GM12873 (cell line): Measurements from ENCODE around the gene NQO2.

Experiments
- TF ChIP-seq, protein P1 (sequence below): IDR thresholded peaks from 2 replicates; pipeline ENCODE4 v1.5.1; 2012; ENCODE audit warnings: low read depth, mild to moderate bottlenecking, moderate library complexity, low read length, control low read depth; ENCODE audit not compliant: insufficient read depth; ENCODE audit errors: missing control alignments

NQO2 gene

DNA sequence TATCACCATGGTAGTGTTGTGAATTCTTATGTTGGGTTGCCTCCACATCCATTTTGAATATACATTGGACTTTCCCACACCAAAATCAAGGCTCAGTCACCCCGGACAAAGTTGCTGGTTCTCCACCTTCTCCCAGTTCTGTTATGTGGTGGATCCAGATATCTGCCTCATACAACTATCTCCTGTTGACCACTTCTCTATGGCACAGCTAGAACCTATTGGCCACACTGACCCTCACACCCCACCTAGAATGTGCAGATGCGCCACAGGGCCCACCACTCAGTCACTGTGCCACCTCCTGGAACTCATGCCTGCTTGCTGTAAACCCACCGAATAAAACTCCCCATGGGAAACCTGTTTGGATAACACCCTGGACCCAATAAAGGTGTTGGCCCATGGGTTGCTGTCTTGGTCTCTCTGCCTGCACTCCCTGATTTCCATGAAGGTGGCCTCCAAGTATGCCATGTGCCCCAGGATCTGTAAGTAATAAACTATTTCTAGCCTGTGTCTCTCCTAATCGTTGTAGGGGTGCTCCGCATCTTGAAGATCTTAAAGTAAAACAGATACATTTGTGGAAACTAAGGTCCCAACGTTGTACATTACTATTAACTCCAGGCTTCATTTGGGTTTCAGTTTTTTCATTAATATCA, 7.2 kb upstream of the NQO2 start:
- TF ChIP-seq, protein P1, sequence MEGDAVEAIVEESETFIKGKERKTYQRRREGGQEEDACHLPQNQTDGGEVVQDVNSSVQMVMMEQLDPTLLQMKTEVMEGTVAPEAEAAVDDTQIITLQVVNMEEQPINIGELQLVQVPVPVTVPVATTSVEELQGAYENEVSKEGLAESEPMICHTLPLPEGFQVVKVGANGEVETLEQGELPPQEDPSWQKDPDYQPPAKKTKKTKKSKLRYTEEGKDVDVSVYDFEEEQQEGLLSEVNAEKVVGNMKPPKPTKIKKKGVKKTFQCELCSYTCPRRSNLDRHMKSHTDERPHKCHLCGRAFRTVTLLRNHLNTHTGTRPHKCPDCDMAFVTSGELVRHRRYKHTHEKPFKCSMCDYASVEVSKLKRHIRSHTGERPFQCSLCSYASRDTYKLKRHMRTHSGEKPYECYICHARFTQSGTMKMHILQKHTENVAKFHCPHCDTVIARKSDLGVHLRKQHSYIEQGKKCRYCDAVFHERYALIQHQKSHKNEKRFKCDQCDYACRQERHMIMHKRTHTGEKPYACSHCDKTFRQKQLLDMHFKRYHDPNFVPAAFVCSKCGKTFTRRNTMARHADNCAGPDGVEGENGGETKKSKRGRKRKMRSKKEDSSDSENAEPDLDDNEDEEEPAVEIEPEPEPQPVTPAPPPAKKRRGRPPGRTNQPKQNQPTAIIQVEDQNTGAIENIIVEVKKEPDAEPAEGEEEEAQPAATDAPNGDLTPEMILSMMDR, result no peak

DNA sequence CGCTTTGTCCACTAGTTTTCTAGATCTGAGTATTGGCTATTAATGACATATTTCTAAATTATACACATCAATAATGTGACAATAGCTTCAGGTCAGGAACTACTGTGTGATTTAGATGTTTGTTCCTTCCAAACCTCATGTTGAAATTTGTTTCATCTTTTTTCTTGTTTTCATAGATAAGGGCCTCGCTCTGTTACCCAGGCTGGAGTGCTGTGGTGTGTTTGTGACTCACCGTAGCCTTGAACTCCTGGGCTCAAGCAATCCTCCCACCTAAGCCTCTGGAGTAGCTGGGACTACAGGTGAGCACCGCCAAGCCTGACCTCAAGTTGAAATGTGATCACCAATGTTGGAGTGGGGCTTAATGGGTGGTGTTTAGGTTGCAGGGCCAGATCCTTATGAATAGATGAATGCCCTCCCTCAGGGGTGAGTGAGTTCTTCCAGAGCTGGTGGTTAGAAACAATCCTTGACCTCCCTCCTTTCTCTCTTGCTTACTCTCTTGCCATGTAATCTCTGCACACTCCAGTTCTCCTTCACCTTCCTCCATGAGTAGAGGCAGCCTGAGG, 5.9 kb upstream of the NQO2 start:
- TF ChIP-seq, protein P1, result no peak

DNA sequence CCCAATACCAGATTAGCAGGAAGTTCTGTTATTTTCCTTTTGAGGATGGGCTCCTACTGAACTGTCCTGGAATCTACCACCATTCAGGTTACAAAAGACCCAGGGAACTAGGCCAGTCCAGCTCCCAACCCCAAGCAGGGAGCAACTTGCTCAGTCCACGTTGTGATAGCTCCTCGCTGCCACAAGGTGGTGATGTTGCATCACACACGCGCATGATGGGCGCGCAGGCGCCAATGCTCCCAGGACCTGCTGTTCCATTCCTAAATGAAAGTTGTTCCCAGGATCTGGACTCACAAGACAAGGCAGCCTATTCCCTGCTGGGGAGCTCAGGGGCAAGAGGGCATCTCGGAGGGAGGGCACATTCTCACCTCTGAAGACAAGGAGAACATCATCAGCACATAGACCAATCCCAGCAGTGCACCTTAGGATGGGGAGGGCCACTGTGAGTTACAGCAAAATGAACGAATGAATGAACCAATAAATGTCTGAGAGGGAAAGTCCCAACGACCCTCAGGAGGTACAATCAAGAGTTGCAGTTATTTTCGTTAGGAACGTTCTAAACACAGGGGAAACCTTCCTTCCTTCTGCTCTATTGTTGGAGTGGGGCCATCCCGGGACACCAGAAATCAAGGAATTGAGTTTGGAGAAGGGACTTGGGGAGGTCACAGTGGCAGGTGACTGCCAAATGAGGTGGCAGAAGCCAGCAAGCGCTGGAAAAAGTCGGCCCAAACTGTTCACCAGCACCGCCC, 1.3 kb upstream of the NQO2 start:
- TF ChIP-seq, protein P1, result peak; percentile 58

DNA sequence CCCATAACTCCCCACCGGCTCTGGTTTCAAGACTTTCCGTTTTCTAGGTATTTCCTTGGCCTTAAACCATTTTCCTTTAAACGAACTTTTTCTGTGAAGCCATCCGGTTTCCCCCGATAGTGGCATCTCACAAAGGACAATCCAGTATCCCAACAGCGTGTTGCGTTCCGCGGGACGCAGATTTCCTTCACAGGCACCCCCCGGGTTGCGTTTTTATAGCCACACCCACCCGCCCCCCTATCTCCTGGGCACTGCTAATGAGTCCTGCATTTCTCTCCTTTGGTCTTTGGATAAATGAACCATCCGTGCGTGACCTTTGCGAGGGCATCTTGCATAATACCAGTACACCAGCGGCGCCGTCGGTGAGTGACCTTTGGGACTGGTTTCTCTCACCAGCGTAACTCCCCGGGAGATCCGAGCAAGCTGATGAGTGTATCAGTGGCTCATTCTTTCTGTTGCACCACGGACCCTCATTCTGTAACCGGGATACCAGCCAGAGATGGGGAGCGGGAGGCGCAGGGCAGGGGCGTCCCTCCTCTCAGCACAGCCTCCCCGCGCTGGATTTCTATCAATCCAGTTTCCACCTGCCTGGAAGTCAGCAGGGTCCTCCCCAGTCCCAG, 586 bp upstream of the NQO2 start:
- TF ChIP-seq, protein P1, result no peak

DNA sequence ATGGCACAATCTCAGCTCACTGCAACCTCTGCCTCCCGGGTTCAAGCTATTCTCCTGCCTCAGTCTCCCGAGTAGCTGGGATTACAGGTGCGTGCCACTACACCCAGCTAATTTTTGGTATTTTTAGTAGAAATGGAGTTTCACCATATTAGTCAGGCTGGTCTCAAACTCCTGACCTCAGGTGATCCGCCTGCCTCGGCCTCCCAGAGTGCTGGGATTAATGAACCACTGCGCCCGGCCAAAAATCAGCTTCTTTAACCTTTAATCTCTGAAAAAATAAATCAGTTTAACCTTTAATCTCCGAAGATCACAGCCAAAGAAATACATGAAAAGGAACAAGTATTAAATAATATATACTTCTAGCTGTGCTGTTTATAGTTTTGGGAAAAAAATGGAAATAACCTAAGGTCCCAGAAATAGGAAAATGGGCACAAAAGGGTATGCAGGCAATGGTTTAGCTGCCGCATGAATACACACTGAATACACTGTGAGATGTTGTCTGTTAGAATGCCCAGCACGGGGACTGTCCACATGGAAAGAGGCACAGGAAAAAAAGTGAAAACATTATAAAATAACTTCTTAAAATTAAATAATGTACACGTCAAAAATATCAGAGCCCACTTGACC, 1.6 kb downstream of the NQO2 start:
- TF ChIP-seq, protein P1, result no peak

DNA sequence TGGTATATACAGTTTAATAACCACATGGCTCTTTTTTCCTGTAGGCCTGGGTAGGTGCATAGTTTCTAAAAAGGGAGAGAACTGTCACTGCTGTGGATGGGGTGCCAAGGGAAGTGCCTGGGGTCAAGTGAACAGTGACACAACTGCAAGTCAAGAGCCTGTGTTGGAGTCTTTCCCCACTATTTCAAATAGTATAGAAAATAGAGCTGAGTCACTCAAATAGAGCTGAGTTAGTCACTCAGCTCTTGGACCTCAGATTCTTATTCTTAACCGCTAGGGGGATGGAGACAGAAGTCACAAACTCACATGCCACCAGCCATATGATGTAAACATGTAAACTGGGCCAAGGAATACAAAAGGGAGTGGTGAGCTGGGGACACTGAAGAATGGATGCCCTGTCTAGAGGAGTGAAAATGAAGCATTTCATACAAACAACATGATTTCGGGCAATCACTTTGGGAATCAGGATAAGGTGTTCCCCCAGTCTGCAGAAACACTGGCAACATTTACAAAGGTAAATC, 2.1 kb downstream of the NQO2 start:
- TF ChIP-seq, protein P1, result peak; percentile 75
